GM21737 (cell line): Measurements from ENCODE around the gene NDFIP2.

Experiments used
- ATAC-seq: cut with Tn5 transposase; IDR thresholded peaks from one replicate; pipeline ENCODE4 v1.9.1; 2021; ENCODE audit warnings: mild to moderate bottlenecking, moderate library complexity; ENCODE audit not compliant: unreplicated experiment

The NDFIP2 gene

GRCh38 chr13:79492313-79492798 lies 11.4 kb downstream of the NDFIP2 start:
- no peak for ATAC-seq

GRCh38 chr13:79492918-79493594 lies 12.1 kb downstream of the NDFIP2 start:
- ATAC-seq: no peak

GRCh38 chr13:79496188-79496587 lies 15.2 kb downstream of the NDFIP2 start:
- ATAC-seq: no peak

- ATAC-seq: no peak
These were observed 16.1 kb downstream of the NDFIP2 start for GRCh38 chr13:79497064-79497463.

- no peak for ATAC-seq
These were observed 16.9 kb downstream of the NDFIP2 start for GRCh38 chr13:79497852-79498251.

GRCh38 chr13:79500829-79501228 lies 19.9 kb downstream of the NDFIP2 start:
- no peak for ATAC-seq

- no peak for ATAC-seq
These were observed 20.7 kb downstream of the NDFIP2 start for GRCh38 chr13:79501538-79502232.

GRCh38 chr13:79502859-79503468 lies 22.0 kb downstream of the NDFIP2 start:
- no peak for ATAC-seq

- no peak for ATAC-seq
These were observed 22.6 kb downstream of the NDFIP2 start for GRCh38 chr13:79503473-79504017.

- ATAC-seq: no peak
These were observed 27.4 kb downstream of the NDFIP2 start for GRCh38 chr13:79508224-79508961.

GRCh38 chr13:79511611-79512010 lies 30.7 kb downstream of the NDFIP2 start:
- ATAC-seq: no peak

GRCh38 chr13:79512950-79513349 lies 32.0 kb downstream of the NDFIP2 start:
- ATAC-seq: no peak

- ATAC-seq: no peak
These were observed 35.6 kb downstream of the NDFIP2 start for GRCh38 chr13:79516595-79516994.

- ATAC-seq: no peak
These were observed 38.3 kb downstream of the NDFIP2 start for GRCh38 chr13:79519255-79519654.

- ATAC-seq: peak; percentile 96
These were observed 41.6 kb downstream of the NDFIP2 start for GRCh38 chr13:79522583-79522982.

- ATAC-seq: no peak
These were observed 44.3 kb downstream of the NDFIP2 start for GRCh38 chr13:79525064-79525857.

GRCh38 chr13:79527698-79528097 lies 46.7 kb downstream of the NDFIP2 start:
- no peak for ATAC-seq

GRCh38 chr13:79528356-79528755 lies 47.4 kb downstream of the NDFIP2 start:
- no peak for ATAC-seq

GRCh38 chr13:79528759-79529191 lies 47.8 kb downstream of the NDFIP2 start:
- no peak for ATAC-seq

- no peak for ATAC-seq
These were observed 48.9 kb downstream of the NDFIP2 start for GRCh38 chr13:79529817-79530216.
